AG04450 (cell line): ENCODE results near the gene NAT8L. TPM values are rescaled to one million over a fixed set of nuclear protein-coding genes. Genes with fewer than 3 reads are reported as not detected.

Source experiments
- CTCF ChIA-PET: fragments of 300-600, 350-600 bp; formaldehyde crosslinking; extraction: SDS; loops from one replicate; lab custom pipeline; 2022; ENCODE audit warnings: antibody characterized with exemption, inconsistent platforms; lab: Charles Lee
- POLR2A ChIA-PET: fragments of 350-600 bp; formaldehyde crosslinking; extraction: SDS; loops from one replicate; lab custom pipeline; 2021; ENCODE audit warnings: antibody characterized with exemption, inconsistent platforms; lab: Yijun Ruan, JAX
- DNase-seq: peaks from one replicate; pipeline ENCODE4 v3.0.0-alpha.2; 2011; ENCODE audit warnings: low read depth, low spot score
- H3K27ac ChIP-seq: one replicate; pipeline ENCODE4 v1.5.1; 2012; ENCODE audit warnings: low read depth, low read length, control low read depth
- H3K27me3 ChIP-seq: one replicate; pipeline ENCODE4 v1.6.0; 2012; ENCODE audit warnings: low read length; ENCODE audit not compliant: control insufficient read depth, insufficient read depth
- H3K4me3 ChIP-seq: 2 replicates; pipeline ENCODE4 v1.5.1; 2011; ENCODE audit warnings: mild to moderate bottlenecking, low read depth, low read length, control low read depth
- H3K9me3 ChIP-seq: 2 replicates; pipeline ENCODE4 v1.5.1; 2012; ENCODE audit warnings: low read length; ENCODE audit not compliant: control insufficient read depth, insufficient read depth
- polyA plus RNA-seq: library from polyadenylated mRNA; depleted of rRNA; stranded (reverse); fragments of >200 nt; gene quantifications from 2 replicates; pipeline ENCODE4 v1.2.3, GENCODE V29; 2011
- TF ChIP-seq, protein P1 (sequence below): IDR thresholded peaks from 2 replicates; pipeline ENCODE4 v1.5.1; 2011; ENCODE audit warnings: low read depth, low read length, control low read depth, inconsistent platforms

Gene NAT8L
- polyA plus RNA-seq, 1 experiment, result not detected

DNA sequence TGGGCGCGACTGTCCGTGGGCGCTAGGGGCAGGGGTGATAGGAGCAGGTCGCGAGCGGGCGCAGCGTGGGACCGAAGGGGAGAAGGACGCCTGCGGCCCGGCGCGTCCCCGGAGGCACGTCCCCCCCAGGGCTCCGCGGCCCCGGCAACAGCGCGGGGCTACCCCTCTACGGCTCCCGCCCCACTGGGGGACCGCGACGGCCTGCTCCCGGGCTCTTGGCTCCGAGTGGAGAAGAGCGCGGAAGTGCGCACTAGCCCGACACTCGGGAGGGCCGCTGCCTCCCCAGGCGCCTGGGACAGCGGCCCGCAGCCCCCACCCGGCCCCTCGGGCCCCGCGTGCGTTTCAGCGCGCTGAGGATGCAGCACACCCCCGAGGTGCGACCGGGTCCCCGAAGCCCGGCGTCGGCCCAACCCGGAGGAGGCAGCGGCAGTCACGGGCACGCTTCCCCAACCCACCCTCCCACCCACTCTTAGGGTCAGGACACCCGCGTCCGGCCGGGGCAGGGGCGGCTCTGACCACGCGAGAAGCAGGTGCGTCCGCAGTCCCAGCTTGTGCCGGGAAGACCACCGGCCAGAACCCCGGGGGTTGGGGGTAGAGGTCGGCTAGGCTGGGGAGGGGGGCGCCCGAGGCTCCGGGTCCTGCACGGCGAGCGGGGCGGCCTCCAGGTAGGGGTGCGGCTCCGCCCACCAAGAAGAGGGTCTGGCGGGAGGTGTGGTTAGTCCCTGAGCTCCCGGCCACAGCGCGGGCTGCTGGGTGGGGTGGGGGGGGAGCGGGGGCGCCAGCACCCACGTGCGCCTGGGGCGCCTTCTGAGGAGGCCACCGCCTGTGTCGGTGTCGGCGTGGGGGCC is 18.5 kb upstream of the NAT8L start:
- ChIA-PET POLR2A (no interaction called here), CTCF (no interaction called here)
- H3K27me3 ChIP-seq, result peaks cover 30% of the 10 kb centered on the region

DNA sequence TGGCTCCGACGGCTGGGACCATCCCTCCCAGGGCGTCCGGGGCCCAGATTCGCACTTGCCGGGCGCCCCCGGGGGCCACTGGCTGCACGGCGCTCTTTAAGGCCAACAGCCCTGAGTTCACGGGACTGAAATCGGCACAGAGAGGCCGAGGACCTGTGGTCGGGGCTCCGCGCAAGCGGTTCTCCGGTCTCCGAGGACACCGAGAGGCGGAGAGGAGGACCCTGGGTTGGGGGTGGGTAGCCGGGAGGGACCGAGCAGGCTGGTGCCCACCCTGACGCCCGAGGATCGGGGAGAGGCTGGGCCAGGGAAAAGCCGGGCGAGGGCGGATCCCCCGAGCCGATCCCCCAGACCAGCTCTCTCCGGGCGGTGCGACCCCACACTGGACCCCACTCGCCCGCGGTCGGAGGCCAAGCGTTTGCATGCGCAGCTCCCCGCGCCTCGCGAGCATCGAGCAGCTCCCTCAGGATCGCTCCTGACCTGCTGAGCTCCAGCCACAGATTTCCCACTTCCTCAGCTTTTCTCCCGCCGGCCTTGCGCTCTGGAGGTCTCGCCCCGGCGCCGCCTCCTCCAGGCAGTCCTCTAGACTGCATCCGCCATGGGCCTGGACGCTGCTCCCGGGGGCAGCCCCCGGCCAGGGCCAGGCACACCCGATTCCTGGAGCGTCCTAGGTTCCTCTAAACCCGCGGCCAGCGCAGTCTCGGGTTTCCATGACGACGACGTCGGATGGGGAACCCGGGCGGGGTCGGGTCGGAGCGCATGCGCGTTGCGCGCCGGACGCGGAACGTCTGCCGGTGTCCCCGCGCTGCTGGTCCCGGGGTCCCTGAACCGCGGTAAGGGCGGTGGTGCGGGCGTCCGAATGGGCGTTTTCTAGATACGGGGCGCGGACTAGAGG is 17.6 kb upstream of the NAT8L start:
- H3K9me3 ChIP-seq, result peaks cover 20% of the 10 kb centered on the region
- peaks cover 26% of the 10 kb centered on the region for H3K27me3 ChIP-seq
- peak overlapping the region; percentile 76 for H3K4me3 ChIP-seq
- no peak overlapping the region for H3K27ac ChIP-seq
- POLR2A ChIA-PET, result no interaction called here
- DNase-seq, result peak; percentile 15
- CTCF ChIA-PET, result no interaction called here
- TF ChIP-seq, protein P1, sequence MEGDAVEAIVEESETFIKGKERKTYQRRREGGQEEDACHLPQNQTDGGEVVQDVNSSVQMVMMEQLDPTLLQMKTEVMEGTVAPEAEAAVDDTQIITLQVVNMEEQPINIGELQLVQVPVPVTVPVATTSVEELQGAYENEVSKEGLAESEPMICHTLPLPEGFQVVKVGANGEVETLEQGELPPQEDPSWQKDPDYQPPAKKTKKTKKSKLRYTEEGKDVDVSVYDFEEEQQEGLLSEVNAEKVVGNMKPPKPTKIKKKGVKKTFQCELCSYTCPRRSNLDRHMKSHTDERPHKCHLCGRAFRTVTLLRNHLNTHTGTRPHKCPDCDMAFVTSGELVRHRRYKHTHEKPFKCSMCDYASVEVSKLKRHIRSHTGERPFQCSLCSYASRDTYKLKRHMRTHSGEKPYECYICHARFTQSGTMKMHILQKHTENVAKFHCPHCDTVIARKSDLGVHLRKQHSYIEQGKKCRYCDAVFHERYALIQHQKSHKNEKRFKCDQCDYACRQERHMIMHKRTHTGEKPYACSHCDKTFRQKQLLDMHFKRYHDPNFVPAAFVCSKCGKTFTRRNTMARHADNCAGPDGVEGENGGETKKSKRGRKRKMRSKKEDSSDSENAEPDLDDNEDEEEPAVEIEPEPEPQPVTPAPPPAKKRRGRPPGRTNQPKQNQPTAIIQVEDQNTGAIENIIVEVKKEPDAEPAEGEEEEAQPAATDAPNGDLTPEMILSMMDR, result no peak

More for the DNA sequence above, 18.5 kb upstream of the NAT8L start:
- H3K27ac ChIP-seq, result no peak overlapping the region
- H3K9me3 ChIP-seq, result peaks cover 20% of the 10 kb centered on the region
- TF ChIP-seq, protein P1, result no peak
- no peak overlapping the region for H3K4me3 ChIP-seq
- DNase-seq, result no peak

DNA sequence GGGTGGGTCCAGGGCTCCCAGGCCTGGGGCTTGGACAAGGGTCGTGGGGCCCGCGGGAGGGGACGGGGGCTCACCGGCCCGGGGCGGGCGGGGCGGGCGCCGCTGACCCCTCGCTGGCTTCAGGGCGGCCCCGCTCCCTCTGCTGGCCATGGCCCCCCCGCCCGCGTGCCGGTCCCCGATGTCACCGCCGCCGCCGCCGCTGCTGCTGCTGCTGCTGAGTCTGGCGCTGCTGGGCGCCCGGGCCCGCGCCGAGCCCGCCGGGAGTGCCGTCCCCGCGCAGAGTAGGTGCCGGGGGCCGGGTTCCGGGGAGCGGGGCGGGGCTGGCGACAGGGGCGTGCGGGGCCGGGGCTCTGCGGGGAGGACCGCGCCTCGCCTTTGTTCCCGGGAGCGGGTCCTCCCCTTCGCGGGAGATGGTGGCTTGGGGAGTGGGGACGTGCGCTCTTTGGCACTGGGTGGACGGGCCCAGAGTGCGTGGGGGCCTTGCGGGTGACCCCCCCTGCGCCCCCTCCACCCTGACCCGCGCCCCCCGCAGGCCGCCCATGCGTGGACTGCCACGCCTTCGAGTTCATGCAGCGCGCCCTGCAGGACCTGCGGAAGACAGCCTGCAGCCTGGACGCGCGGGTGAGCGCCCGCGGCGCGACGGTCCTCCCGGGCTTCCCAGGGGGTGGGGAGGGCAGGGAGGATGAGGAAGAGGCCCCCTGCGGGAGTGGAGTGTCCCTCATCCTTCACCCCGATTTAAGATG is 16.8 kb upstream of the NAT8L start:
- H3K9me3 ChIP-seq, result peaks cover 20% of the 10 kb centered on the region
- DNase-seq, result no peak
- TF ChIP-seq, protein P1, result no peak
- peak overlapping the region; percentile 76 for H3K4me3 ChIP-seq
- ChIA-PET POLR2A (no interaction called here), CTCF (no interaction called here)
- H3K27me3 ChIP-seq, result peaks cover 22% of the 10 kb centered on the region
- no peak overlapping the region for H3K27ac ChIP-seq

DNA sequence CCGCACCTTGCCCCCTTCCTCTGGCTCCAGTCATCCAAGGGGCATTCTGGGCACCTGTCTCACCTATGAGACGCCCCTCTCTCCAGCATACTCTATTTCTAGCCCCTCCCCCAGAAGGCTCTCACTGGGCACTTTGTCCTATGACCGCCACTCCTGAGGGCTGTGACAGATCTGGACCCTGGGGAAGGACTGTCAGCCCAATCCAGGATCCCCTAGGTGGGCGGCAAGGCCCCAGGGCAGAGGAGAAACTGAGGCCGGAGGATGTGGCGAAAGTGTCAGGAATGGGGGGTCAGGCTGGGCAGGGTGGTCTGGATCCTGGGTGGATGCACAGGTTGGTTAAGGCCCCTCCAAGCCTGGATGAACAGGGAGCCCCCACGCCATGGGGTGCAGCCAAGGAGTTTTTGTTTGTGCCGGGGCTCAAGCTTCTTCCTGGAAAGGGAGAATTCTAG is 16.2 kb upstream of the NAT8L start:
- peak overlapping the region; percentile 76 for H3K4me3 ChIP-seq
- ChIA-PET POLR2A (no interaction called here), CTCF (no interaction called here)
- no peak overlapping the region for H3K27ac ChIP-seq
- H3K27me3 ChIP-seq, result peaks cover 23% of the 10 kb centered on the region
- peaks cover 20% of the 10 kb centered on the region for H3K9me3 ChIP-seq
- TF ChIP-seq, protein P1, result no peak
- no peak for DNase-seq
